ENCODE measurements around the gene CHGA.

DNA sequence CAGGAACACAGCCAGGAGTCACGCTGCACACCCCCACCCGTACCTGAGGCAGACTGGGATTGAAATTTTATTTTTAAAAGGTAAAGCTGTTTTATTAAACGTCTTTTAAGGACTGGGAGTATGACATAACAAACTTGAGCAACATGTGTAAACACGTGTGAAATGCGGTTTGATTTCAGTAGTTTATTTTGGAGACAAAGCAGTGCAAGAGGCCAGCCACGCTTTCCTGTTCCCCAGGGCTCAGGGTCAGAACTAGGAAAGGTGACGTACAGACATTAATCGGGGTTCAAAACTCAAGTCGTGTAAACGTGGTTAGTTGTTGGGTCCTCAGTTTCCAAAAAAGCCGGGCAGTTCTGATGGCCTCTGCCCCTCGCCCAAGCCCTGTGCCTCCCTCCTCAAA, 16.7 kb downstream of the CHGA start:
- TF ChIP-seq, protein P1, sequence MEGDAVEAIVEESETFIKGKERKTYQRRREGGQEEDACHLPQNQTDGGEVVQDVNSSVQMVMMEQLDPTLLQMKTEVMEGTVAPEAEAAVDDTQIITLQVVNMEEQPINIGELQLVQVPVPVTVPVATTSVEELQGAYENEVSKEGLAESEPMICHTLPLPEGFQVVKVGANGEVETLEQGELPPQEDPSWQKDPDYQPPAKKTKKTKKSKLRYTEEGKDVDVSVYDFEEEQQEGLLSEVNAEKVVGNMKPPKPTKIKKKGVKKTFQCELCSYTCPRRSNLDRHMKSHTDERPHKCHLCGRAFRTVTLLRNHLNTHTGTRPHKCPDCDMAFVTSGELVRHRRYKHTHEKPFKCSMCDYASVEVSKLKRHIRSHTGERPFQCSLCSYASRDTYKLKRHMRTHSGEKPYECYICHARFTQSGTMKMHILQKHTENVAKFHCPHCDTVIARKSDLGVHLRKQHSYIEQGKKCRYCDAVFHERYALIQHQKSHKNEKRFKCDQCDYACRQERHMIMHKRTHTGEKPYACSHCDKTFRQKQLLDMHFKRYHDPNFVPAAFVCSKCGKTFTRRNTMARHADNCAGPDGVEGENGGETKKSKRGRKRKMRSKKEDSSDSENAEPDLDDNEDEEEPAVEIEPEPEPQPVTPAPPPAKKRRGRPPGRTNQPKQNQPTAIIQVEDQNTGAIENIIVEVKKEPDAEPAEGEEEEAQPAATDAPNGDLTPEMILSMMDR (IDR thresholded peaks at IDR 0.05; ENCODE audit: low read depth, low read length): no peak
- TF ChIP-seq, protein P2, sequence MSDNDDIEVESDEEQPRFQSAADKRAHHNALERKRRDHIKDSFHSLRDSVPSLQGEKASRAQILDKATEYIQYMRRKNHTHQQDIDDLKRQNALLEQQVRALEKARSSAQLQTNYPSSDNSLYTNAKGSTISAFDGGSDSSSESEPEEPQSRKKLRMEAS (IDR thresholded peaks at IDR 0.05; ENCODE audit: low read depth, low read length): no peak
- no peak for TF ChIP-seq POLR2A (IDR thresholded peaks at IDR 0.05; ENCODE audit: extremely low read depth, insufficient read length)
- TF ChIP-seq MYC (IDR thresholded peaks at IDR 0.05; ENCODE audit: low read depth, low read length): no peak
